ENCODE results near the gene MYO6. TPM values are rescaled to one million over a fixed set of nuclear protein-coding genes. Genes with fewer than 3 reads are reported as not detected.

The MYO6 gene
- total RNA-seq, 2 experiments from 2014 or later, result 0.85 to 1.1 TPM

- no peaks in the 10 kb centered on the region for H3K36me3 ChIP-seq (ENCODE audit: insufficient read depth, low read length)
- no peaks in the 10 kb centered on the region for H3K4me1 ChIP-seq (ENCODE audit: insufficient read depth, low read length)
- TF ChIP-seq CTCF (IDR thresholded peaks at IDR 0.05), result no peak
- H3K4me3 Mint-ChIP-seq, result no peak overlapping the region
- DNase-seq (no peak), ATAC-seq (ENCODE audit: poor library complexity) (no peak)
- no peaks in the 10 kb centered on the region for H3K27me3 ChIP-seq (ENCODE audit: control insufficient read depth in 1 of 2, insufficient read depth in 2 of 2, low read length in 2 of 2)
- no peaks in the 10 kb centered on the region for H3K9me3 ChIP-seq (ENCODE audit: control insufficient read depth in 1 of 2, insufficient read depth in 1 of 2, low read length in 2 of 2)
- no peaks in the 10 kb centered on the region for H3K9me3 Mint-ChIP-seq
- no peak overlapping the region for H3K4me3 ChIP-seq (ENCODE audit: low read length)
- H3K27ac ChIP-seq (ENCODE audit: low read depth in 1 of 2, low read length in 2 of 2), result no peak overlapping the region
- ChIA-PET CTCF (no interaction called here), POLR2A (no interaction called here)
- H3K27ac Mint-ChIP-seq, result no peak overlapping the region
- intact Hi-C loops (cut with DNase I, micrococcal nuclease), result no loop called here
- H3K4me1 Mint-ChIP-seq (ENCODE audit: low read depth), result no peaks in the 10 kb centered on the region
- no peaks in the 10 kb centered on the region for H3K36me3 Mint-ChIP-seq (ENCODE audit: low read depth)
- peaks cover 9% of the 10 kb centered on the region for H3K27me3 Mint-ChIP-seq
Measured at GRCh38 chr6:75922226-75922625, 173.2 kb downstream of the MYO6 start.

- no peaks in the 10 kb centered on the region for H3K4me1 Mint-ChIP-seq (ENCODE audit: low read depth)
- H3K4me1 ChIP-seq (ENCODE audit: insufficient read depth, low read length), result no peaks in the 10 kb centered on the region
- H3K9me3 Mint-ChIP-seq, result no peaks in the 10 kb centered on the region
- H3K27me3 Mint-ChIP-seq, result peaks cover 4% of the 10 kb centered on the region
- H3K9me3 ChIP-seq (ENCODE audit: control insufficient read depth in 1 of 2, insufficient read depth in 1 of 2, low read length in 2 of 2), result no peaks in the 10 kb centered on the region
- DNase-seq, result no peak
- H3K36me3 Mint-ChIP-seq (ENCODE audit: low read depth), result no peaks in the 10 kb centered on the region
- no peak overlapping the region for H3K4me3 ChIP-seq (ENCODE audit: low read length)
- POLR2A ChIA-PET, result no interaction called here
- no peak for TF ChIP-seq CTCF (IDR thresholded peaks at IDR 0.05)
- no peak overlapping the region for H3K27ac ChIP-seq (ENCODE audit: low read depth in 1 of 2, low read length in 2 of 2)
- no peak for ATAC-seq (ENCODE audit: poor library complexity)
- CTCF ChIA-PET, result no interaction called here
- intact Hi-C loops (cut with DNase I, micrococcal nuclease), result no loop called here
- H3K27ac Mint-ChIP-seq, result no peak overlapping the region
- no peaks in the 10 kb centered on the region for H3K27me3 ChIP-seq (ENCODE audit: control insufficient read depth in 1 of 2, insufficient read depth in 2 of 2, low read length in 2 of 2)
- H3K36me3 ChIP-seq (ENCODE audit: insufficient read depth, low read length), result no peaks in the 10 kb centered on the region
- no peak overlapping the region for H3K4me3 Mint-ChIP-seq
Measured at GRCh38 chr6:75926293-75927168, 177.5 kb downstream of the MYO6 start.

- Histone ChIP-seq H3K27ac (ENCODE audit: low read depth in 1 of 2, low read length in 2 of 2) (no peak overlapping the region), H3K27me3 (ENCODE audit: control insufficient read depth in 1 of 2, insufficient read depth in 2 of 2, low read length in 2 of 2) (peaks cover 4 to 12% of the 10 kb centered on the region in 2 experiments), H3K36me3 (ENCODE audit: insufficient read depth, low read length) (no peaks in the 10 kb centered on the region), H3K4me1 (ENCODE audit: insufficient read depth, low read length) (peaks cover 11% of the 10 kb centered on the region), H3K4me3 (ENCODE audit: low read length) (no peak overlapping the region), H3K9me3 (ENCODE audit: control insufficient read depth in 1 of 2, insufficient read depth in 1 of 2, low read length in 2 of 2) (no peaks in the 10 kb centered on the region)
- no peak for DNase-seq
- ChIA-PET POLR2A (no interaction called here), CTCF (no interaction called here)
- peaks cover 6% of the 10 kb centered on the region for H3K4me1 Mint-ChIP-seq (ENCODE audit: low read depth)
- no peaks in the 10 kb centered on the region for H3K9me3 Mint-ChIP-seq
- H3K27me3 Mint-ChIP-seq, result peaks cover 23% of the 10 kb centered on the region
- no peak for TF ChIP-seq CTCF (IDR thresholded peaks at IDR 0.05)
- H3K36me3 Mint-ChIP-seq (ENCODE audit: low read depth), result no peaks in the 10 kb centered on the region
- H3K27ac Mint-ChIP-seq, result no peak overlapping the region
- no peak overlapping the region for H3K4me3 Mint-ChIP-seq
- intact Hi-C loops (cut with DNase I, micrococcal nuclease), result loop anchor here in 1 of 2 experiments (10.0 kb wide), 1 partner anchor 1534 kb away; the partner anchor contains the start of gene HTR1B
- no peak for ATAC-seq (ENCODE audit: poor library complexity)
Measured at GRCh38 chr6:75931011-75931680, 182.1 kb downstream of the MYO6 start.

Data from CD4-positive, alpha-beta T cell (primary cell).